ENCODE measurements around the gene KCNN3. TPM values are rescaled to one million over a fixed set of nuclear protein-coding genes. Genes with fewer than 3 reads are reported as not detected.

Gene KCNN3
- total and polyA plus RNA-seq, 2 of the 8 experiments (the other 6 are each of a cell fraction or from before 2014, with no cell fraction given) = 2.8 to 3.7 TPM

GRCh38 chr1:154861607-154862094 lies 8.4 kb downstream of the KCNN3 start:
- no peak for DNase-seq (ENCODE audit: low read depth in 1 of 2, low spot score in 2 of 2)
- no peaks in the 10 kb centered on the region for H3K79me1 ChIP-seq (ENCODE audit: low read depth, low read length)
- H2BK120ac ChIP-seq (replicated peaks; ENCODE audit: low read depth, low read length) = no peak overlapping the region
- H4K20me1 ChIP-seq (replicated peaks in 1 of 2; ENCODE audit: control insufficient read depth in 1 of 2, insufficient read depth in 2 of 2, low read length in 2 of 2) = no peaks in the 10 kb centered on the region
- H3K4me3 ChIP-seq (ENCODE audit: extremely low read depth in 1 of 4, insufficient read depth in 2 of 4, low read depth in 3 of 4, low read length in 4 of 4) = no peak overlapping the region
- no peak overlapping the region for H3K23ac ChIP-seq (ENCODE audit: insufficient read length)
- H3K4ac ChIP-seq (replicated peaks; ENCODE audit: insufficient read length, low read depth, low read length) = no peak overlapping the region
- H4K5ac ChIP-seq (ENCODE audit: insufficient read length, low read depth, low read length) = no peak overlapping the region
- 80% methylated on average over 10 of the region's 12 CpGs; no CpG with 5 or more reads in 1 of the 2 experiments for WGBS, 2 experiments (ENCODE audit: extremely low coverage in 1 of 2, insufficient coverage in 1 of 2, insufficient read length in 1 of 2, insufficient replicate concordance in 2 of 2, low coverage in 1 of 2, low lambda C conversion rate in 2 of 2, missing lambda C conversion rate in 1 of 2)
- no peak overlapping the region for H2AK5ac ChIP-seq (ENCODE audit: low read depth, low read length)
- no peaks in the 10 kb centered on the region for H3K9me3 ChIP-seq (ENCODE audit: insufficient read depth in 2 of 2, low read depth in 1 of 2, low read length in 1 of 2)
- ChIA-PET CTCF (ENCODE audit: partially characterized antibody) (interaction anchor here (0.6 to 3.7 kb wide), 19 partner anchors 11 to 236 kb away, joined by 3 to 17 read pairs (median 5); no protein-coding TSS in a partner anchor), POLR2A (ENCODE audit: partially characterized antibody) (interaction anchor here (1.0 kb wide), 1 partner anchor 11 kb away, joined by 4 read pairs; no protein-coding TSS in a partner anchor)
- H2AFZ ChIP-seq (ENCODE audit: low read length) = no peak overlapping the region
- peaks cover 5 to 21% (median 7%) of the 10 kb centered on the region in 4 experiments; a peak in 6 of 7 replicates for H3K4me1 ChIP-seq (replicated peaks in 1 of 4; ENCODE audit: control insufficient read depth in 3 of 4, insufficient read depth in 4 of 4, low read length in 3 of 4)
- H3K9ac ChIP-seq (replicated peaks in 1 of 4; ENCODE audit: extremely low read depth in 1 of 4, low read depth in 3 of 4, low read length in 3 of 4) = no peak overlapping the region
- H3K14ac ChIP-seq (ENCODE audit: insufficient read length) = no peak overlapping the region
- no peaks in the 10 kb centered on the region for H3K23me2 ChIP-seq (ENCODE audit: low read depth, low read length)
- no peak overlapping the region for H2BK12ac ChIP-seq (ENCODE audit: low read depth, low read length)
- H4K91ac ChIP-seq (replicated peaks; ENCODE audit: insufficient read length, low read length) = peak overlapping the region; percentile 72
- H4K8ac ChIP-seq (ENCODE audit: extremely low read depth, insufficient read depth, low read length) = peak overlapping the region; percentile 20; the same call in 1 of the 2 replicates
- H3K27me3 ChIP-seq (replicated peaks in 1 of 4; ENCODE audit: control insufficient read depth in 3 of 4, extremely low read depth in 1 of 4, insufficient read depth in 3 of 4, low read length in 3 of 4) = no peaks in the 10 kb centered on the region; a peak in 1 of 7 replicates
- no peak overlapping the region for H3K4me2 ChIP-seq (ENCODE audit: insufficient read depth in 1 of 2, low read depth in 2 of 2, low read length in 2 of 2)
- peak overlapping the region; percentile 65; the same call in 1 of the 2 replicates for H2BK15ac ChIP-seq (ENCODE audit: low read length)
- H3K18ac ChIP-seq (ENCODE audit: extremely low read depth, low read length) = no peak overlapping the region
- TF ChIP-seq BRCA1 (IDR thresholded peaks at IDR 0.05; ENCODE audit: low read depth, low read length) = no peak
- TF ChIP-seq KDM1A (IDR thresholded peaks at IDR 0.05; ENCODE audit: borderline replicate concordance, low read length) = no peak
- no peaks in the 10 kb centered on the region for H3K79me2 ChIP-seq (ENCODE audit: control insufficient read depth in 1 of 2, insufficient read depth in 2 of 2, low read length in 2 of 2)
- no peak overlapping the region for H3K56ac ChIP-seq (replicated peaks; ENCODE audit: insufficient read length, low read depth, low read length)
- H2BK5ac ChIP-seq (ENCODE audit: low read depth, low read length) = no peak overlapping the region
- H3K36me3 ChIP-seq (ENCODE audit: control insufficient read depth in 2 of 4, insufficient read depth in 4 of 4, low read length in 3 of 4) = no peaks in the 10 kb centered on the region
- FAIRE-seq = no peak
- no peak overlapping the region for H2BK20ac ChIP-seq (ENCODE audit: low read length)
- no peak overlapping the region for H3K27ac ChIP-seq (ENCODE audit: low read depth, low read length)
